RWPE2 (cell line): ENCODE measurements around the gene TCFL5.

ENCODE experiments used
- ATAC-seq: fragments of 200-7000 bp; cut with Tn5 transposase; 3 replicates; pipeline ENCODE4 v1.9.1; 2021; ENCODE audit warnings: low read depth
- DNase-seq: peaks from one replicate; pipeline ENCODE4 v3.0.0-alpha.2; 2020; ENCODE audit warnings: low spot score
- H3K27ac ChIP-seq: fragments of 450-650 bp; 2 replicates; pipeline ENCODE4 v1.5.1; 2017; ENCODE audit warnings: mild to moderate bottlenecking; ENCODE audit not compliant: poor library complexity, severe bottlenecking
- H3K27me3 ChIP-seq: fragments of 250-450 bp; sonication (Bioruptor Pico); 2 replicates; pipeline ENCODE4 v1.5.1; 2021; ENCODE audit warnings: mild to moderate bottlenecking, moderate library complexity; ENCODE audit not compliant: insufficient read depth, poor library complexity, severe bottlenecking
- H3K36me3 ChIP-seq: fragments of 250-450 bp; sonication (Bioruptor Pico); 2 replicates; pipeline ENCODE4 v1.5.1; 2020; ENCODE audit warnings: low read depth, mild to moderate bottlenecking, moderate library complexity
- H3K4me1 ChIP-seq: fragments of 250-450 bp; sonication (Bioruptor Pico); 2 replicates; pipeline ENCODE4 v1.5.1; 2021; ENCODE audit warnings: mild to moderate bottlenecking, moderate library complexity; ENCODE audit not compliant: insufficient read depth, poor library complexity, severe bottlenecking
- H3K4me3 ChIP-seq: fragments of 250-450 bp; sonication (Bioruptor Pico); 2 replicates; pipeline ENCODE4 v1.5.1; 2021; ENCODE audit warnings: mild to moderate bottlenecking, moderate library complexity; ENCODE audit not compliant: severe bottlenecking
- H3K9me3 ChIP-seq: fragments of 250-450 bp; sonication (Bioruptor Pico); 2 replicates; pipeline ENCODE4 v1.5.1; 2021; ENCODE audit warnings: mild to moderate bottlenecking, moderate library complexity; ENCODE audit not compliant: severe bottlenecking
- CTCF ChIP-seq: fragments of 450-650 bp; IDR thresholded peaks from one replicate; pipeline ENCODE4 v1.5.1; 2017; ENCODE audit warnings: mild to moderate bottlenecking, moderate library complexity; ENCODE audit not compliant: poor library complexity, severe bottlenecking

TCFL5 gene

GRCh38 chr20:62816031-62816883, 45.4 kb downstream of the TCFL5 start:
- H3K27ac ChIP-seq: no peak overlapping the region
- H3K36me3 ChIP-seq: peaks cover 14% of the 10 kb centered on the region

GRCh38 chr20:62815066-62815991, 46.3 kb downstream of the TCFL5 start:
- DNase-seq (peak; percentile 89), ATAC-seq (peak; percentile 66)
- no peak for TF ChIP-seq CTCF
- Histone ChIP-seq H3K36me3 (peaks cover 23% of the 10 kb centered on the region), H3K4me3 (no peak overlapping the region), H3K27ac (no peak overlapping the region), H3K9me3 (no peaks in the 10 kb centered on the region), H3K4me1 (peaks cover 17% of the 10 kb centered on the region), H3K27me3 (peaks cover 20% of the 10 kb centered on the region)

More at GRCh38 chr20:62816031-62816883, 45.4 kb downstream of the TCFL5 start:
- H3K9me3 ChIP-seq: no peaks in the 10 kb centered on the region
- peaks cover 17% of the 10 kb centered on the region for H3K4me1 ChIP-seq
- DNase-seq (peak; percentile 84), ATAC-seq (no peak)
- no peak overlapping the region for H3K4me3 ChIP-seq
- no peak for TF ChIP-seq CTCF
- peaks cover 20% of the 10 kb centered on the region for H3K27me3 ChIP-seq

GRCh38 chr20:62814709-62815065, 46.9 kb downstream of the TCFL5 start:
- ATAC-seq: no peak
- Histone ChIP-seq H3K4me1 (peaks cover 17% of the 10 kb centered on the region), H3K4me3 (no peak overlapping the region), H3K27ac (no peak overlapping the region), H3K27me3 (peaks cover 20% of the 10 kb centered on the region), H3K36me3 (peaks cover 30% of the 10 kb centered on the region), H3K9me3 (no peaks in the 10 kb centered on the region)
- DNase-seq: peak; percentile 86
- no peak for TF ChIP-seq CTCF

GRCh38 chr20:62814060-62814708, 47.4 kb downstream of the TCFL5 start:
- H3K4me3 ChIP-seq: no peak overlapping the region
- TF ChIP-seq CTCF: no peak
- no peaks in the 10 kb centered on the region for H3K9me3 ChIP-seq
- peaks cover 14% of the 10 kb centered on the region for H3K4me1 ChIP-seq
- peaks cover 20% of the 10 kb centered on the region for H3K27me3 ChIP-seq
- no peak overlapping the region for H3K27ac ChIP-seq
- H3K36me3 ChIP-seq: peaks cover 35% of the 10 kb centered on the region
- ATAC-seq (no peak), DNase-seq (peak; percentile 84)
